Skeletal muscle satellite cell (primary cell): ENCODE measurements around the gene ZBTB3.

ENCODE experiments used
- H3K27me3 ChIP-seq: 2 replicates; pipeline ENCODE4 v1.7.0; 2013; ENCODE audit warnings: low read length; ENCODE audit not compliant: control insufficient read depth, insufficient read depth
- H3K36me3 ChIP-seq: 2 replicates; pipeline ENCODE4 v1.7.0; 2013; ENCODE audit warnings: mild to moderate bottlenecking, control low read depth, low read length; ENCODE audit not compliant: insufficient read depth
- H3K4me1 ChIP-seq: 2 replicates; pipeline ENCODE4 v1.7.0; 2013; ENCODE audit warnings: low read length; ENCODE audit not compliant: control insufficient read depth, insufficient read depth
- H3K4me2 ChIP-seq: 2 replicates; pipeline ENCODE4 v1.7.0; 2013; ENCODE audit warnings: mild to moderate bottlenecking, low read length
- H3K4me3 ChIP-seq: 2 replicates; pipeline ENCODE4 v1.7.0; 2013; ENCODE audit warnings: low read length
- H3K9ac ChIP-seq: 2 replicates; pipeline ENCODE4 v1.7.0; 2013; ENCODE audit warnings: mild to moderate bottlenecking, low read depth, low read length, moderate library complexity
- H3K9me3 ChIP-seq: replicated peaks from 2 replicates; pipeline ENCODE4 v1.7.0; 2013; ENCODE audit warnings: mild to moderate bottlenecking, control low read depth, low read length

ZBTB3 gene

GRCh38 chr11:62726156-62726914, 27.6 kb downstream of the ZBTB3 start:
- Histone ChIP-seq H3K4me3 (peak overlapping the region; percentile 85), H3K4me1 (peaks cover 17% of the 10 kb centered on the region)

GRCh38 chr11:62725646-62726045, 28.3 kb downstream of the ZBTB3 start:
- peaks cover 47% of the 10 kb centered on the region for H3K36me3 ChIP-seq

More at GRCh38 chr11:62726156-62726914, 27.6 kb downstream of the ZBTB3 start:
- Histone ChIP-seq H3K36me3 (peaks cover 40% of the 10 kb centered on the region), H3K9me3 (no peaks in the 10 kb centered on the region), H3K4me2 (peak overlapping the region; percentile 96), H3K27me3 (no peaks in the 10 kb centered on the region), H3K9ac (peak overlapping the region; percentile 91)

GRCh38 chr11:62724171-62724570, 29.8 kb downstream of the ZBTB3 start:
- peaks cover 60% of the 10 kb centered on the region for H3K36me3 ChIP-seq
- H3K4me3 ChIP-seq: peak overlapping the region; percentile 85

More at GRCh38 chr11:62725646-62726045, 28.3 kb downstream of the ZBTB3 start:
- H3K9ac ChIP-seq: peak overlapping the region; percentile 91
- peak overlapping the region; percentile 85 for H3K4me3 ChIP-seq
- H3K4me1 ChIP-seq: peaks cover 17% of the 10 kb centered on the region
- peak overlapping the region; percentile 96 for H3K4me2 ChIP-seq
- no peaks in the 10 kb centered on the region for H3K9me3 ChIP-seq
- H3K27me3 ChIP-seq: no peaks in the 10 kb centered on the region

GRCh38 chr11:62721994-62722393, 32.0 kb downstream of the ZBTB3 start:
- H3K4me2 ChIP-seq: no peak overlapping the region
- peaks cover 8% of the 10 kb centered on the region for H3K4me1 ChIP-seq
- H3K36me3 ChIP-seq: peaks cover 76% of the 10 kb centered on the region
- H3K4me3 ChIP-seq: no peak overlapping the region
- H3K27me3 ChIP-seq: no peaks in the 10 kb centered on the region
- no peak overlapping the region for H3K9ac ChIP-seq
- H3K9me3 ChIP-seq: no peaks in the 10 kb centered on the region

More at GRCh38 chr11:62724171-62724570, 29.8 kb downstream of the ZBTB3 start:
- Histone ChIP-seq H3K9me3 (no peaks in the 10 kb centered on the region), H3K9ac (peak overlapping the region; percentile 91), H3K4me2 (peak overlapping the region; percentile 96), H3K27me3 (no peaks in the 10 kb centered on the region), H3K4me1 (peaks cover 8% of the 10 kb centered on the region)

- Histone ChIP-seq H3K4me1 (peaks cover 3% of the 10 kb centered on the region), H3K36me3 (peaks cover 87% of the 10 kb centered on the region), H3K27me3 (no peaks in the 10 kb centered on the region), H3K4me2 (no peak overlapping the region), H3K9me3 (no peaks in the 10 kb centered on the region), H3K4me3 (no peak overlapping the region), H3K9ac (no peak overlapping the region)
Observed at GRCh38 chr11:62719302-62719978, 34.5 kb downstream of the ZBTB3 start.

- Histone ChIP-seq H3K4me2 (no peak overlapping the region), H3K36me3 (peaks cover 89% of the 10 kb centered on the region), H3K4me1 (no peaks in the 10 kb centered on the region), H3K4me3 (no peak overlapping the region), H3K9me3 (no peaks in the 10 kb centered on the region), H3K27me3 (no peaks in the 10 kb centered on the region), H3K9ac (no peak overlapping the region)
Observed at GRCh38 chr11:62716816-62717215, 37.1 kb downstream of the ZBTB3 start.

GRCh38 chr11:62716206-62716605, 37.8 kb downstream of the ZBTB3 start:
- H3K4me1 ChIP-seq: no peaks in the 10 kb centered on the region
- no peak overlapping the region for H3K4me3 ChIP-seq
- no peak overlapping the region for H3K4me2 ChIP-seq
- H3K9ac ChIP-seq: no peak overlapping the region
- H3K9me3 ChIP-seq: no peaks in the 10 kb centered on the region
- H3K27me3 ChIP-seq: no peaks in the 10 kb centered on the region
- peaks cover 89% of the 10 kb centered on the region for H3K36me3 ChIP-seq

- peaks cover under 1% of the 10 kb centered on the region for H3K4me1 ChIP-seq
Observed at GRCh38 chr11:62715150-62716130, 38.5 kb downstream of the ZBTB3 start.

GRCh38 chr11:62713343-62713742, 40.6 kb downstream of the ZBTB3 start:
- Histone ChIP-seq H3K4me2 (no peak overlapping the region), H3K27me3 (no peaks in the 10 kb centered on the region), H3K4me3 (no peak overlapping the region), H3K36me3 (peaks cover 76% of the 10 kb centered on the region), H3K9ac (no peak overlapping the region), H3K4me1 (peaks cover 19% of the 10 kb centered on the region), H3K9me3 (no peaks in the 10 kb centered on the region)

More at GRCh38 chr11:62715150-62716130, 38.5 kb downstream of the ZBTB3 start:
- H3K4me3 ChIP-seq: no peak overlapping the region
- H3K27me3 ChIP-seq: no peaks in the 10 kb centered on the region
- H3K9me3 ChIP-seq: no peaks in the 10 kb centered on the region
- peak overlapping the region; percentile 31 for H3K9ac ChIP-seq
- no peak overlapping the region for H3K4me2 ChIP-seq
- peaks cover 86% of the 10 kb centered on the region for H3K36me3 ChIP-seq

GRCh38 chr11:62712861-62713260, 41.1 kb downstream of the ZBTB3 start:
- Histone ChIP-seq H3K9ac (no peak overlapping the region), H3K4me1 (peaks cover 19% of the 10 kb centered on the region), H3K4me3 (no peak overlapping the region), H3K36me3 (peaks cover 73% of the 10 kb centered on the region), H3K27me3 (no peaks in the 10 kb centered on the region), H3K9me3 (no peaks in the 10 kb centered on the region), H3K4me2 (no peak overlapping the region)

- H3K4me2 ChIP-seq: no peak overlapping the region
- no peaks in the 10 kb centered on the region for H3K9me3 ChIP-seq
- H3K9ac ChIP-seq: no peak overlapping the region
- no peaks in the 10 kb centered on the region for H3K27me3 ChIP-seq
- no peak overlapping the region for H3K4me3 ChIP-seq
- peaks cover 19% of the 10 kb centered on the region for H3K4me1 ChIP-seq
- H3K36me3 ChIP-seq: peaks cover 67% of the 10 kb centered on the region
Observed at GRCh38 chr11:62712276-62712812, 41.6 kb downstream of the ZBTB3 start.
